ENCODE measurements around the gene SRGAP2B. TPM values are rescaled to one million over a fixed set of nuclear protein-coding genes. Genes with fewer than 3 reads are reported as not detected.
A peak's percentile ranks its signal among the peaks of the same experiment; 100 is the strongest.
"Not testable (repeated sequence)": the region's sequence is repeated elsewhere in the genome, so short reads cannot be mapped to it uniquely, and the experiment has no call there.

The SRGAP2B gene
- total RNA-seq, 1 experiment from 2014 or later = 13.5 TPM

DNA sequence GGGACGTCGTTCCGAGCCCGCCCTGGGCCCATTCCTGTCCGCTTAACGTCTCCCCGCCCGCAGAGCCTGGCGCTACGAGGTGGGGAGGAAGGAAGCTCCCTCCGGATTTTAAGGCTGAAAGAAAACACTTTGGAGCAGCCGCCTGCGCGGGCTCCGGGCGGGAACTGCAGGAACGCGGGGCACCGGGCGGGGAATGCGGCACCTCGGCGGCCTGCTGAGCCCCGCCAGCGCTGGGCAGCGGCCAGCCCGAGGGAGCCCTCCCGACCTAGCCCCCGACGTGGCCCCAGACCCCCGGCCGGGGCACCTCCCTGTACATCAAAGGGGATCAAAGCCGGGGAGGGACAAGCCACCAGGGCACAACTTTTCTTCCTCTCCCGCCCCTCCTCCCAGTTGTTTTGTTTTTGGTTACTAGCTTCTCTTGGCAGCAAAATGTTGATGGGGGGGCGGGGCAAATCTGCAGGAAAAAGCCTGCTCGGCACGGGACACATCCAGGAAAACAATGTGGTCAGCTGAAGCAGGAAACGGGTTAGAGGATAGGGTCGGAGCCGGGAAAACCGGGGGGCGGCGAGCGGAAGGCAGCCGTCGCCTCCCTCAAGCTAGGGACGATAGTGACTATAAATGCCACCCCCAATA is 1.5 kb downstream of the SRGAP2B start:
- peak; percentile 3 for DNase-seq (ENCODE audit: low spot score)

DNA sequence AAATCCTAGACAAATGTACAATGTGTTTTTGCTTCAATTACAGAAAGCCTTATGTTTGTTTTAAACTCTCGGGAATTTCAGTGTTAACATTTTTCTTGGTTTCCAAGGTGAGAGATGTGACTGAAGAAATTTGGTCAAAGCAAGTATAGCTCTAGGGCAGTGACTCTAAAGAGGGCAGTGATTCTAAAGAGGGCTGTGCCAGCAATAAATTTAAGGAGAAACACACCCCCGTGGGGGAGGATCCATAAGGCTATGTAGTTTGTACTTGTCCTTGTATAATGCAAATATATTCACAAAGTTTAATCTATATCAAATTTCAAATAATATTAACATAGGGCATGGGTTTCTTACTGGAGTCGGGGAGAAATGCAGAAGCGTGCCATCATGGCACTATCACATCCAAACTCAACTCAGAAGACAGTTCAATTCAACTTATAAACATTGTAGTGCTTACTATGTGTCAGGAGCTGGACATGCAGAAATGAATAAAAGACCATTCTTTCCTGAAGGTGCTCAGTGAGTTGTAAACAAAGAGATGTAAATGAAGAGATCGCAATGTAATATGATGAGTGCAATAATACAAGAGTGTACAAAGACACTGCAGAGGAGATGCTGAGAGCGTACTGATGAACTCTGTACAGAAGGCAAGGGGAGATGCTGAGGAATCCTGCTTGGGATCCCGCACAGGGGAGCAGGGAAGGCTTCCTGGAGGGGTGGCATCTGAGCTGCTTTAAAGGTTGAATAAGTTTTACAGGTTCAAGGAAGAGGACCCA is 12.5 kb downstream of the SRGAP2B start:
- not testable (repeated sequence) for DNase-seq (ENCODE audit: low spot score)

DNA sequence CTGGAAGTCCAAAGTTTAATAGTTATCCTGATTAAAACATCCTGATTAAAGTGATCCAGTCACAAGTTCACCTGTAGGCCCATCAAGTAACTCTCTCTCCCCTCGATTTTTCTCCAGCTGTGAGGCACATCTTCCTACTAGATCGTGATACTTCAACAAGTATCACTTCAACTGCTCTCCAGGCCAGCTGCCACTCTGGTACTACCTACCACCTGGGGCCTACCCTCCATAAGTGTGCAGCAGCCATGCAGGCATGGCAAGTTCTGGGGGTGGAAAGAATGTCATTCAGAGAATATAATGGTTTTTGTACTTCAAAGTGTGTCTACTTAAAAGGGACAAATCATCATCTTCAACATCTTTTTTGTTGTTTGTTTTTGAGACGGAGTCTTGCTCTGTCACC is 14.9 kb downstream of the SRGAP2B start:
- DNase-seq (ENCODE audit: low spot score) = not testable (repeated sequence)

DNA sequence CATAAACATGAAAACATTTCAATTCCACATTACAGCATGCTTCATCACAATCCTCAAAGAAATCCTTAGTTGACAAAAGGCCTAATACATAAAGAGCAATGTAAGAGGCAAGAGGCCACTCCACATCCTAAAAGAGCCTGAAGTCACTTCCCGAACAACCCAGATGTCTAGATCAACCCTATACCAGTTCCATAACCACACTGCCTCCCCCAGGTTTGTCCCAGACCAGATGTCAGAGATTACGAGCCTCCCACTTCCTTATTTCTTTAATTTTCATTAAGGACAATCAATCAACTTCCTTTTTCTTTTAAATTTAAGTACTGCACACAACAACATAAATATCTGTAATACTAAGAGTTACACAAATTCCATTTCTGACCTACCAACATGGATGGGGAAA is 15.4 kb downstream of the SRGAP2B start:
- not testable (repeated sequence) for DNase-seq (ENCODE audit: low spot score)

DNA sequence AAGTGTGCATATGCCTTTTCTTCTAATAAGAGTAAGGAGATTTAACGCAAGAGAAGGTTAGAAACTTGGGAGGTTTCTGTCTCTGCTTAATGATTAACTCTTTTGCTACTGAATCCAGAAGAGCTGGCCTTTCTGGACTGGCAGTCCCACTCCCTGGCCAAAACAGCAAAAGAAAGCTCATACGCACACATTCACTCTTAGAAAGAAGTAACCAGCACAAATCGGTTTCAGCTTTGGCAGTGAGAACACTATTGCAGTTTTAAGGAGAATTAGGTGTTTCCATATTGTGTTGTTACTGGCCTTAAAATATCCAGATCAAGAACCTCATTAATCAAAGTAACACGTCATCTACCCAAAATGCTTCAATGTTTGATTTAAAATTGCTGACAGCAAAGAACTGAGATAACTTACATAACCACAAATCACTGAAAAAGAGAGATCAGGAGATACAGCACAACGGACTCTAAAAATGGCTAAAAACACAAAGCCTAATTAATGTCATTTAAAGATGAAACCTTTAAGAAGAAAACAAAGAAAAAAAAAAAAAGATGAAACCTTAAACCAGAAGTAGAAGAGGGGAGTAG is 16.2 kb downstream of the SRGAP2B start:
- DNase-seq (ENCODE audit: low spot score) = not testable (repeated sequence)

DNA sequence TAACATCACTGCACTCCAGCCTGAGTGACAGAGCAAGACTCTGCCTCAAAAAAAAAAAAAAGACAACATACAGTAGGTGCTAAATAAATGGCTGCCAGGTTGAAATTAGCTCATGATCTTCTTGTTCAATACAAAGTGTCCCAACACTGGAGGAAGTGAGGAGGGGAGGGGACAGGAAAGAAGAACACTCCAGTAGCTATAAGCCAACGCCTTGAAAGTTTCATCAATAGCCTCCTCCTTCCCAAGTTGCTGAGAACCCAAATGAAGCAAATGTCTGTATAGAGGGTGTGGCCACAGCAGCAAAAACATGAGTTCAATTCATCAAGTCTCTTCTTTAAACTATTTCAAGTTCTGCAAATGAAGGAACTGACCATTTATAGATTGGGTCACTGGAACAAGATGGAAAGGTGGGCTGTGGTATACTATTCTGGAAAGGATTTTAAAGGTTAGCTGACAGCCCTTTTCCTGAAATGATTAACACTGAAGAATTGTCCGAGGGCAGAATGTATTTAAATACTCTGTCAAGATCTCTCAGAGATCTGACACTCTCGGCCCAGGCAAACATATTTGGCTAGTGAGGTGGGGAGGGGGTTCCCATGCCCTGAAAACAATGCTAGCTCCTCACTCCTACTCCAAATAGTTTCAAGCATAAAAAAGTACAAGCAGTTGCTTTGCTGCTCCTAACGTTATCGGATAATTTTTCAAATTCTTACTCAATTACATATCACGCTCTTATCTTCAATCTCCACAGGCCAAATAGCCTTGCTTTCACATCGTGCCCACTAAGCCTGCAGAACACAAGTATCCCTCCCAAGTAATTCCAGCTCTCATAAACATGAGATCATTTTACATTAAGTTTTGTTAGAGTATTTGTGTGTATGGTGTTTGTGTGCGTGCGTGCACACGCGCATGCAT is 17.0 kb downstream of the SRGAP2B start:
- DNase-seq (ENCODE audit: low spot score) = not testable (repeated sequence)

DNA sequence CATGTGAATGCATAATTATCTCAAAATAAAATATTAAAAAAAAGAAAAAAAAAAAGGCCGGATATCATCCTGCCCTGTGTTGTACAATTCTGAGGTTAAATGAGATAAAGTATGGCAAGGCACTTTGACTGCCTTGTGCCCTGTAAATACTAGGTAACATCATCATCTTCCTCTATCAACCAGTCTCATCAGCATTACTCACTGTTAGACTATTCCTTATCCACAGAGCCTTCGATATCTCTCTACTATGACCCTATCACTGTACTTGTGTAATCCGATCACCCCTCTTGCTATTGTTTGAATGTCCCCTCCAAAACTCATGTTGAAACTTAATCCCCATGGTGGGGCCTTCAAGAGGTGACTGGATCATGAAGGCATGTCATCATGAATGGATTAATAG is 18.3 kb downstream of the SRGAP2B start:
- DNase-seq (ENCODE audit: low spot score) = not testable (repeated sequence)

DNA sequence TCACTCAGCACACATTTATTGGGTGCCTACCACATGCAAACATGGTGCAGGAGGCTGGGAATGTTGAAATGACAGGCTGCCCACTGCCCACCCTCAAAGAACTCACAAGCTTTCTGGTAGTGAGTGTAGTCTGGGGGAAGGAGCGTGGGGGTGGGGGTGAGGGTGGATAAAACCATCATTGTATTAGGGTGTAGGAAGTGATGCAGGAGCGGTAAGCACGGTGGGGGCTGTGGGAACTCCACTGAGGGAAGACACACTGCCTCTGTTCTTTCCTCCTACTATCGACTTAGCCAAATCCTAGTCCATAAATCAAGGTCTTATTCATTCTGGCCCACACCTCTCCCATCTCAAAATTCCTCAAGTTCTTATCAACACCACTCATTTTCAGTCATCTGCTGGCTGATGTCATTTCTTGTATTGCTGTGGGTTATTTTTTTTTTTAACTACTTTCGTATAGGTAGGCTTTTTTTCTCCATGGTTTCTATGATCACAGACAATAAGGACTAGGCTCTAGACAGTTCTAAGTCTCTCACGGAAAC is 21.0 kb downstream of the SRGAP2B start:
- not testable (repeated sequence) for DNase-seq (ENCODE audit: low spot score)

DNA sequence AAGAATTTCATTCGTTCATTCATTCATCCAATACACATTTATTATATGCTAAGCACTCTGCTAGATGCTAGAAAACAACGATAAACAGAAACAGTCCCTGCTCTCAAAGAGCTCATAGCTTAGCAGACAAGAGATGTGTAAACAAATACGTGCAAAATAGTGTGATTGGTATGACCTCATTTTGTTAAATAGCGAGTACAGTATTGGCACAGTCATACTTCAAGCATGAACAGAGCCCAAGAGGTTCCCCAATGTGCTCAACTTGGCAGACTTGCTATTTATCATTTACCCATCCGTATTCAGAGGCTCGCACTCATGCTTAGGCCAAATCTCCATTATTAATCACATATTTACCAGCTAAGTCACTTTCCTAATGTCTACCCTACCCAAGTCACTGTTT is 23.6 kb downstream of the SRGAP2B start:
- DNase-seq (ENCODE audit: low spot score) = not testable (repeated sequence)

DNA sequence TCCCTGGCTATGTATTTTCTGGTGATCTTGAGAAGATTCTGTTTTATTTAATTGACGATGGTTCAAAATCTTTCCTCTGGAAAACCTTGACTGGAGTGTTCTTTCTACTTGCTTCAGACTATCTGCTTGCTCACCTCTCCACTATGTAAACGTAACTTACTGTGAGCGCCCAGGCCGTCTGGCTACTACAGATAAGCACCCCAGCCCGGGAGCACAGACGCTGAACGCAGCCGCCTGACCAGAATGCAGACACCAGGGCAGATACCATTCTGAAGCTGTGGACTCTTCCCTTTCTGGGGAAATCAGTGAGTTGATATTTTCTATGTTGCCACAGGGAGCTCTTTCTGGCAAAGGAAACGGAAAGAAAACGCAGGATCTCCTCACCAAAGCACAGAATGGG is 28.6 kb downstream of the SRGAP2B start:
- not testable (repeated sequence) for DNase-seq (ENCODE audit: low spot score)

DNA sequence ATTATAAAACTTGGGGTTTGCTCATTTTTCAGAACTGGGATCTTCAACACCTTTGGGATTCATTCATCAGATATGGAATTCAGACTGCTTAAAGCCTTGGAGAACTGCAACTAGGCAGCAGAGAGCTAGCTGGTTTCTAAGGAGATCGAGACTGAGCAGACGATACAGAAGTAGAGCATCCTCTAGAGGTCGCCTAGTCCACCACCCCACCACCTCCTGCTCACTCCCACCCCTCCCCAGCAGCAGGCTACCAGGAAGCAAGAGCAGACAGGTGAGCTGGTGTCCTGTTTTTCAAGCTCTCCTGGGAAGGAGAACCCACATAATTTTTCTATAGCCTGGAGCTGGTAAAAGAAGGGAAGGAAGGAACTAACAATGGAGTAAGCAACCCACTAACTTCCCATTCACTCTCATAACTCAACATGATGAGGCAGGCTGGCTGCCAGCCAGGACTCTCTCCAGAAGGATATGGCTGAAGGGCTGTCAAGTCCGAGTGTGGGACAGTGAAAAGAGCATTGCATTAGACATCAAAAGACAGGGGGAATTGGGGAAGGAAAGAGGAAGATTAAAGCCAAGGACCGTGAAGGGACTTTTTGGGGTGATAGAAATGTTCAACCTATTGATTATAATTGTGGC is 29.8 kb downstream of the SRGAP2B start:
- peak; percentile 1 for DNase-seq (ENCODE audit: low spot score)

DNA sequence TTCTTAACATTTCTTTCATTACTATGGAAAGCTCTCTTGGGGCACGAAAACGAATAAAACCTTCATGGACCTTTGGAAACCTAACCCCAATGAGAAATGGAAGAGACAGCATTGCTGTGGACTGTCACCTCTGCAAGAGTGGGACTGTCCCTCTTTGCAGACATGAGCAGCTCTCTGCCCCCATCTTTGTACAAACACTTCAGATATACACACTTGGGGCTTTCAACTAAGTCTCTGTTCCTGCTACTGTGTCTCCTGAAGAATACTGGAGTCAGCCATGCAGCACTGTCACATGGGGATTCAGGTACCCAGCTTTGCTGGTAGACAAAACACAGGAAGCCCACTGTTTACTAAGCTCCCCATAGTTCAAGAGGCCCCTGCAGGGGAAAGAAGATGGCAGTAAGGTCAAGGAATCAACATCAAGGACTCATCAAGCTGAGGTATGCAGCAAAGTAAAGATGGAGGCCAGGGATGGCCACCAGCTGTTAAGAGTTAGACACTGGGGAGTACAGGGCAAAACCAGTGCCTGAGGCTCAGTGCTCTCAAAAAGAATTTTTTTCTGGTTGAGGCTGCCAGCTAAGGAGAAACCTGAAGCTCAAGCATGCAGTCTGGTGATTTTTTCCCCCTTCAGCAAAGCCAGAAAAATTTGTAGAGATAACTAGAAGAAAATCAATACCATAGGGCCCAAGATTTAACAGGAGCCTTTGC is 31.0 kb downstream of the SRGAP2B start:
- not testable (repeated sequence) for DNase-seq (ENCODE audit: low spot score)

DNA sequence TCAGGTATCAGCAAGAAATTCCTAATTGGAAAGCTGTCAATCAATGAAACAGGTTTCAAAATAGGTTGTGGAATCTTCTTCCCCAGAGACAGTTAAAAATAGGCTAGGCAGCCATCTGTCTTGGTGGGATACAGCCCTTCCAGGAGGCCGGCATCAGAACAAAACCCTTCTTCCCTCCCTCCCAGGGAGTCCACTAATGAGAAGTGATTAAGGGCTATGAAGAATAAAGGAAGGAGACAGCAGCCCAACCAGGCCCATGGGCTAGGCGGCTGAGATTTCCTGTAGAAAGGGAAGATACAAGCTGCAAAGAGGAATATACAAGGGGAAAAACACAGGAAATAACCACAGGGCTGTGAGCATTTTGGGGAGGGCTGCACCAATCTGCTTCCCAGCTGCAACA is 31.8 kb downstream of the SRGAP2B start:
- not testable (repeated sequence) for DNase-seq (ENCODE audit: low spot score)

DNA sequence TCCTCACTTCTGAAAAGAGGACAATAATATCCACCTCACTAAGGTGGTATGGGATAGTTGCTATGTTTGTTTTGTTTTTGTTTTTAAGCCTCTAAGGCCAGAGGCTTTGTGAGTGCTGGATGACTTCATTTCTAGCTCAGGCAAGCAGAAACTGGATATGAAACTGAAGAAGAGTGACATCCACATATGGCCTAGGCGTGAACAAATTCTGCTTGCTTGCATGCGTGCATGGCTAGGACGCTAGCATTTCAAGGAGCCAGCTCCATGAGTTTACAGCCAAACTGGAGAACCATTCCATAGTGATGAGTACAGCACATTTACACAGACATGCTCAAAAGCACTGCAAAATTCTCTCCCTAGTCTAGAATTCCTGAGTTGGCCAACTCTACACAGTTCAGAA is 36.9 kb downstream of the SRGAP2B start:
- not testable (repeated sequence) for DNase-seq (ENCODE audit: low spot score)

DNA sequence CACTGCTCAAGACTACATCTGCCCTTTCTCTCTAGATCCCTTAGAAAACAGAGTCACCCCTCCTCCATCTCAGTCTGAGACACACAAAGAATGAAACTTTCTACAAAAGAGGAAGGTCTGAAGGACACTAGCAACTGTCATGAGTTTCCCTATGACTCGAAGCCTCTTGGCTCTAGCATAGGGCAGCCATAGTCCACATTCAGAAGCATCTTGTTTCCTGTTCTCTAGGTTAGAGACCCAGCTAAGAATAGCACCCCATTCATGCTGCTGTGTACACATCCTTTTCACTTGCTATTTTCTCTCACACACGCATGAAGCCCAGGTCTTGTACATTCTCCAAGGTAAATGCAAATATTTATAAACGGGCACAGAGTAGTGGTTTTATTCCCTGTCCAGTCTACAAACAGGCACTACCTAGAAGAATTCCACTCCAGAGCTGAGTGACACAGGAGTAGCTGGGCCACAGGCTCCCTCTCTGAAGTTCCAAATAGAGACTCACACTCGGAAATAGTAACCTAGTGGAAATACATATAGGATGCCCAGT is 39.8 kb downstream of the SRGAP2B start:
- not testable (repeated sequence) for DNase-seq (ENCODE audit: low spot score)

DNA sequence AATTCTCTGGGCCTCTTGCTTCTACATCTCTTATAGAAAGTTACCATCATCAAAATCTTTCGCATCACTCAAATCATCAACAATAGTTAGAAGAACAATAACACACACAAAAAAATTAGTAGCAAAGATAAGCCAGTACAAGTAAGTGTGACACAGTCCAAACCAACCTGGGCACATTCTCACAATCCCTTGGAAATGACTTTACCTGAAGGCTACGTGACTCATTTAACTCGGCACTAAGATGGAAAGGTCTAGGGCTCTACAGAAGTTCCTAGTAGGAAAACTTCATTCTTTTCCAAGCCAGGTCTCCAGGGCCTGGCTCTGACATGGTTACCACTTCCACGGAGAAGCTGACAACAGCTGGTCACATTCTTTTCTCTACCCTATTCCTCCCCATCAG is 41.7 kb downstream of the SRGAP2B start:
- not testable (repeated sequence) for DNase-seq (ENCODE audit: low spot score)

DNA sequence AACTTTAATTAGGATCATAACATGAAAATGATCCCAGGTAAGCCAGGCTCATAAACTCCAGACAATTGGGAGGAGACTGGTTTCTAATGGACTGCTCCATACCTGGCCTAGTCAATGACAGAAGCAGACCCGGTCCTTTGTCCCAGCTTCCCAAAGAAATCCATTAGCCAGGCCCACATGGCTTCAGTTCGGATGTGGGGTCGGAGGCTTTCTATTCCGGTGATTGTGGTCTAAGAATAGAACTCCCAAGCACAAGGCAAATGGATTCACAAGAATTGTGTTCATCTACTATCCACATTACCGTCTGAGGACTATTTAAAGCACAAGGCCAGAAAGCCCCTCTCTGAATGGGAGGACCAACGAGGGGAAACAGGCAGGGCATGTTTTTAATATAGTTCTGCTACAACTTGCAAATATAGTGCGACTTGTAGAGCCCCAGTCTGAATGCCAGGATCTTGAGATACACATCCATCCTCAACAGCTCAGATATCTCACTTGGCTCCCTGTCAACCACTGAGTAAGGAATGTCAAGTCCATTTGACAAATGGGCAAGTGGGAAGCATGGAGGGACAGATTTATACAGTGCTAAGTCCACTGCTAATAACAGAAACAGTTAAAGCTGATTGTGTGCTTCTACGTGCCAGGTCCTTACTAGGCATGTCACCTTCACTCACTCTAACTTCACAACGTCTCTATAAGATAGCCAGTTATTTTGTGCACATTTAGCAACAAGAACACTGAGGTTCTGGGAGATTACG is 42.9 kb downstream of the SRGAP2B start:
- not testable (repeated sequence) for DNase-seq (ENCODE audit: low spot score)

DNA sequence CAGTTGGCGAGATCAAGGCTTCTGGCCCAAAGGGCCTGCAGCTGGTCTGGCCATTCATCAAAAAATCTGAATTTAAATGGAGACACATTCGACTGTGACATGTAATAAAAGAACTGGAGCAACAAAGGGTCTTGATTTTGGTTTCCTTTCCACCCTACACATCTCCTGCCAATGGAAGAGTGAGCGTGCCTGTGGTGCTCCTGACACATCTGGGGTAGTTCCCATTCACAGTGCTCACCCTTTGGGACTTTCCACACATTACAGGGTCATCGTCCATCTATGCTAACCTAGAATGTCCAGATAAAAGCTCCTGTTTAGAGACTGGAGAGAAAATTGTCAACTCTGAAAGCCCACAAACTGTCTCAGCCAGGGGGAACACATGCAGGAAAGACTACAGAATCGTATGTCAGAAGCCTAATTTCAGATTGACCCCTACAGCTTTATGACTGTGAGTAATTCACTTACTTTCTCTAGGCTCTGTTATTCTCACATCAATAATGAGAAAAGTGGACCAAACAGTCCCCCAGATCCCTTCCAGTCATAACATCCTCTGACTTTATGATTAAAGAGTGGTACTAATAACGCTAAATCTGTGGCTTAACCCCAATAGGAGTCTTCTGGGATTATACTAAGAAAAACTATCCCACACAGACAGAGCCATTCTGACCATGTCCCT is 46.8 kb downstream of the SRGAP2B start:
- DNase-seq (ENCODE audit: low spot score) = not testable (repeated sequence)

DNA sequence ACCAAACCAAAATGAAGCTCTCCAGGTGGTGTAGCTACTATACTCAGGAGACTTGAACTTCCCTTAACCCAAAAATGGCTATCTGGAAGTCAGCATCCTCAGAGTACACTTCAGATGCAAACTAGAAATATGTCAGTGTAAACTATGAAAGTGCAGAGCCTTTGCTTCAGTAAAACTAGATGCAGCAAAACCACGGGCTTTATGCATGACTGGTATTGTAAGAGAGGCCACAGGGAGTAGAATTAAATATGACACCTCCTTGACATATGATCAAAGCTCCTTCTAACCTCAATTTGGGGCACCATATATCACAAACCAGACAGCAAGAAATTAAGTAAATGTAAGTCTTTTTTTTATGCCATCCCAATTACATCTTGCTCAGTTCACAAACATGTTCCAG is 47.6 kb downstream of the SRGAP2B start:
- DNase-seq (ENCODE audit: low spot score) = not testable (repeated sequence)

Data from HT-29 (cell line).